Right atrium auricular region (tissue), 2 donors: ENCODE results near the gene GPR15LG. TPM values are rescaled to one million over a fixed set of nuclear protein-coding genes. Genes with fewer than 3 reads are reported as not detected.
A peak's percentile ranks its signal among the peaks of the same experiment; 100 is the strongest.

Experiments used
- DNase-seq: peaks from one replicate; pipeline ENCODE4 v3.0.0-alpha.2; 2019; ENCODE audit warnings: low spot score
- H3K27ac ChIP-seq, 2 donors: fragments of 200-600 bp; sonication (generic); 1 replicate in 1 of 2; 2 replicates in 1 of 2; pipeline ENCODE4 v1.5.1; 2016 to 2019
- H3K27me3 ChIP-seq, 2 donors: fragments of 200-600 bp; sonication (generic); one replicate each; pipeline versions ENCODE4 v1.5.1 to v1.6.0; 2017 to 2019
- H3K36me3 ChIP-seq: fragments of 200-600 bp; sonication (generic); one replicate; pipeline ENCODE4 v1.5.1; 2016
- H3K4me1 ChIP-seq, 2 donors: fragments of 200-600 bp; sonication (generic); one replicate each; pipeline versions ENCODE4 v1.5.1 to v1.6.0; 2017 to 2019
- H3K4me3 ChIP-seq, 2 donors: fragments of 200-600 bp; sonication (generic); 1 replicate in 1 of 2; 2 replicates in 1 of 2; pipeline ENCODE4 v1.5.1; 2017 to 2019; ENCODE audit warnings: mild to moderate bottlenecking in 1 of 2, moderate library complexity in 1 of 2
- H3K9me3 ChIP-seq, 2 donors: fragments of 200-600 bp; sonication (generic); one replicate each; pipeline ENCODE4 v1.5.1; 2019
- CTCF ChIP-seq, 2 donors: fragments of 200-600 bp; sonication (generic); IDR thresholded peaks; one replicate each; pipeline ENCODE4 v1.5.1; 2019; ENCODE audit warnings: antibody characterized with exemption in 2 of 2
- total RNA-seq, 2 donors: library from RNA; depleted of rRNA; stranded (reverse); fragments of >200 nt; gene quantifications; one replicate each; pipeline ENCODE4 v1.1.0, GENCODE V29; 2016

The GPR15LG gene
- total RNA-seq, 2 donors from 2014 or later: not detected

- TF ChIP-seq CTCF (IDR thresholded peaks at IDR 0.05): no peak
- Histone ChIP-seq H3K9me3 (no peaks in the 10 kb centered on the region), H3K4me3 (no peak overlapping the region), H3K4me1 (no peaks in the 10 kb centered on the region), H3K27ac (no peak overlapping the region), H3K27me3 (no peaks in the 10 kb centered on the region), H3K36me3 (no peaks in the 10 kb centered on the region)
- no peak for DNase-seq
These were observed 28.1 kb downstream of the GPR15LG start for GRCh38 chr10:84201682-84202081.

GRCh38 chr10:84202349-84202748, 28.7 kb downstream of the GPR15LG start:
- no peak for TF ChIP-seq CTCF (IDR thresholded peaks at IDR 0.05)
- H3K36me3 ChIP-seq: no peaks in the 10 kb centered on the region
- H3K4me1 ChIP-seq: no peaks in the 10 kb centered on the region
- no peak for DNase-seq
- H3K27me3 ChIP-seq: no peaks in the 10 kb centered on the region
- H3K27ac ChIP-seq: no peak overlapping the region
- no peaks in the 10 kb centered on the region for H3K9me3 ChIP-seq
- H3K4me3 ChIP-seq: no peak overlapping the region

- no peak overlapping the region for H3K4me3 ChIP-seq
- no peak overlapping the region for H3K27ac ChIP-seq
- H3K4me1 ChIP-seq: no peaks in the 10 kb centered on the region
- no peaks in the 10 kb centered on the region for H3K36me3 ChIP-seq
- no peak for TF ChIP-seq CTCF (IDR thresholded peaks at IDR 0.05)
- no peaks in the 10 kb centered on the region for H3K9me3 ChIP-seq
- no peak for DNase-seq
- no peaks in the 10 kb centered on the region for H3K27me3 ChIP-seq
These were observed 30.5 kb downstream of the GPR15LG start for GRCh38 chr10:84204122-84204521.

- TF ChIP-seq CTCF (IDR thresholded peaks at IDR 0.05): no peak
- Histone ChIP-seq H3K4me3 (no peak overlapping the region), H3K36me3 (no peaks in the 10 kb centered on the region)
These were observed 31.0 kb downstream of the GPR15LG start for GRCh38 chr10:84204610-84205009.

GRCh38 chr10:84205049-84205852, 31.6 kb downstream of the GPR15LG start:
- no peak overlapping the region for H3K4me3 ChIP-seq
- DNase-seq: no peak
- H3K27ac ChIP-seq: no peak overlapping the region
- no peaks in the 10 kb centered on the region for H3K9me3 ChIP-seq
- TF ChIP-seq CTCF (IDR thresholded peaks at IDR 0.05): peak; percentile 49 to 77
- no peaks in the 10 kb centered on the region for H3K27me3 ChIP-seq
- H3K36me3 ChIP-seq: no peaks in the 10 kb centered on the region
- no peaks in the 10 kb centered on the region for H3K4me1 ChIP-seq

More at GRCh38 chr10:84204610-84205009, 31.0 kb downstream of the GPR15LG start:
- no peaks in the 10 kb centered on the region for H3K27me3 ChIP-seq
- no peaks in the 10 kb centered on the region for H3K4me1 ChIP-seq
- no peaks in the 10 kb centered on the region for H3K9me3 ChIP-seq
- DNase-seq: no peak
- no peak overlapping the region for H3K27ac ChIP-seq
